Left ventricle myocardium superior (tissue), 1 donor: ENCODE measurements around the gene ATXN10. TPM values are rescaled to one million over a fixed set of nuclear protein-coding genes. Genes with fewer than 3 reads are reported as not detected.

ENCODE experiments used
- ATAC-seq: fragments of 200-7000 bp; cut with Tn5 transposase; one replicate; pipeline ENCODE4 v1.9.1; 2020; ENCODE audit warnings: mild to moderate bottlenecking, moderate library complexity
- DNase-seq: peaks from one replicate; pipeline ENCODE4 v3.0.0-alpha.2; 2020
- intact Hi-C: fragments of 100-400 bp; cut with micrococcal nuclease; formaldehyde crosslinking; loops from one replicate; pipeline ENCODE4 v1.11.0; 2022
- total RNA-seq: library from RNA; stranded (reverse); fragmentation: NEBNext Ultra II Directional; extraction: Animal tissue kit (Norgen Biotek cat#: 25700); gene quantifications from one replicate; pipeline ENCODE4 v1.2.1, GENCODE V29; 2021
- donor health status: DM: no; HTN: yes; CAD: no; lungs with severe emphysema.

Gene ATXN10
- total RNA-seq, 1 donor from 2014 or later, result 142 TPM

DNA sequence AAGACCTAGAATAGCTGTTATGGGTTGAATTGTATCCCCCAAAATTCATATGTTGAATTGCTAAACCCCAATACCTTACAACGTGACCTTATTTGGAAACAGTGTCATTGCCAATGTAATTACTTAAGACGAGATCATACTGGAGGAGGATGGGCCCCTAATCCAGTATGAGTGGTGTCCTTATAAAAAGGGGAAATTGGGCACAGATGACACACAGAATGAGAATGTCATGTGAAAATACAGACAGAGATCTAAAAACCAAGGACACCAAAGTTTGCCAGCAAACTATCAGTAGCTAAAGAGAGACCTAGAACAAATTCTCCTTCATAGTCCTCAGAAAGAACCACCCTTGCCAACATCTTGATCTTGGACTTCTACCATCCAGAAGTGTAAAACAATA is 127.7 kb downstream of the ATXN10 start:
- DNase-seq (no peak), ATAC-seq (no peak)
- intact Hi-C loops, result no loop called here

DNA sequence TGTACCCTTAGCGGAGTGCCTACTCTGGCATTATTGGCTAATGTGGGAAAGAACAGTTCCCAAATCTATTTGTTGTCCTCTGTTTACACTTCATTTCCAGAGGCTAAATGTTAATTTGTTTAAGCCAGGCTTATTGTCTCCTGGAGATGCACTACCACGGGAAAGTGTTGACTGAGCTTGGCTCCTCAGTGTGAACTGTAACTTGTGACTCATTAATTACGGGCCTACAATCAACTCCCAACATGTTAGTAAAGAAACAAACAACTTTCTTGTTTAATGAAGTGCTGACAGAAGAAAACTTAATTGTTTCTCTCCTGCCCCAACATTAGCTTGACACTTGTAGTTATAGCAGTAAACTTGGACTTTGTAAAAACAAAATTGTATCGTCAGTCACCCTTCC is 130.4 kb downstream of the ATXN10 start:
- intact Hi-C loops, result no loop called here
- DNase-seq, result no peak
- no peak for ATAC-seq

DNA sequence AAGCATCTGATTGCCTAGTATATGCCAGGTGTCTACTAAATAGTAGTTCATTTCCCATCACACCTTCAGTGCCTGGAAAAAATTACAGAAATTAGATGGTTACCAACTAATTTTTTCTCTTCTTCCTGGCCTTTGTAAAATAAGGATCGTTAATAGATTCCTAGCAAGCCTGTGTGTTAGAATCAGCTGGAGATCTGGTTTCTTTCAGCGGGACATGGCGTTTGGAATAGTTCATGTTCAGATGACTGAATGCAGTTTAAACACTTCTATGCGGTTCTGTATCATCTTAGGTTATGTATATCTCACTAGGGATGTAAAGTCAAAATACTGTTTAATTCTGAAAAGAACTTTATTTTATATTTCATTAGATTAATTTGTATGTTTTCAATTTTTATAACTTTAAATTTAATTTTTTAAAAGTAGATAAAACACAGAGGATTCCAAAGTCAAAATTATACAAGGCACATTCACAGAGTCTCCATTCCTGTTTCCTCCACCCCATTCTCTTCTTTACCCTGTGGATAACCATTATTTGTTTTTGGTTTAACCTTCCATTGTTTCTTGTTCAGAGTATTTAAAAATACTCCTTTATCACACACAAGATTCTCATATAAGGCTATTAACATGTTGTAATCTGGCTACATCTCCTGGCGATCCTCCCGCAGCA is 132.8 kb downstream of the ATXN10 start:
- ATAC-seq (no peak), DNase-seq (no peak)
- intact Hi-C loops, result no loop called here

DNA sequence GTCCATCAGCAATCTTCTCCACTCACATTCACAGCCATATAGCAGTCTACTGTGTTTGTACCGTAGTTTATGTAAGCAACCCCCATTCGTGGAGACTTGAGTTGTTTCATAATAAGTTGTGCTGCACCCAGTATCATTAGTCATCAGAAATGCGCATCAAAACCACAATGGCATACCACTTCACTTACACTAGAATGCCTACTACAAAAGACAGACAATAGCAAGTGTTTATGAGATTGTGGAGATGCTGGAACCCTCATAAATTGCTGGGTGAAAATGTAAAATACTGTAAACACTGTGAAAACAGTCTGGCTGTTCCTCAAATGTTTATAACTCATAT is 133.3 kb downstream of the ATXN10 start:
- ATAC-seq, result no peak
- DNase-seq, result no peak
- intact Hi-C loops, result no loop called here

DNA sequence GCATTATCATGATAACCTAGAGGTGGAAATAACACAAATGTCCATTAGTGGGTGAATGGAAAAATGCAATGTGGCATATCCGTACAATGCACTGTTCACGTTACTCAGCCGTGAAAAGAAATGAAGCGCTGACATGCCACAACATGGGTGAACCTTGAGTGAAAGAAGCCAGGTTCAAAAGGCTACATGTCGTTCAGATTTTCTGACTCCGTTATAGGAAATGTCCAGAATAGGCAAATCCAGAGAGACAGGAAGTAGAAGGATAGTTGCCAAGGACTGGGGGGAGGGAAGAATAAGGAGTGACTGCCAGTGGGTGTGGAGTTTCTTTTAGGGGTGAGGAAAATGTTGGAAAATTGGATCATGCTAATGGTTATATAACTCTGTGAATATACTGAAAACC is 133.8 kb downstream of the ATXN10 start:
- intact Hi-C loops, result no loop called here
- ATAC-seq, result peak; percentile 41
- no peak for DNase-seq

DNA sequence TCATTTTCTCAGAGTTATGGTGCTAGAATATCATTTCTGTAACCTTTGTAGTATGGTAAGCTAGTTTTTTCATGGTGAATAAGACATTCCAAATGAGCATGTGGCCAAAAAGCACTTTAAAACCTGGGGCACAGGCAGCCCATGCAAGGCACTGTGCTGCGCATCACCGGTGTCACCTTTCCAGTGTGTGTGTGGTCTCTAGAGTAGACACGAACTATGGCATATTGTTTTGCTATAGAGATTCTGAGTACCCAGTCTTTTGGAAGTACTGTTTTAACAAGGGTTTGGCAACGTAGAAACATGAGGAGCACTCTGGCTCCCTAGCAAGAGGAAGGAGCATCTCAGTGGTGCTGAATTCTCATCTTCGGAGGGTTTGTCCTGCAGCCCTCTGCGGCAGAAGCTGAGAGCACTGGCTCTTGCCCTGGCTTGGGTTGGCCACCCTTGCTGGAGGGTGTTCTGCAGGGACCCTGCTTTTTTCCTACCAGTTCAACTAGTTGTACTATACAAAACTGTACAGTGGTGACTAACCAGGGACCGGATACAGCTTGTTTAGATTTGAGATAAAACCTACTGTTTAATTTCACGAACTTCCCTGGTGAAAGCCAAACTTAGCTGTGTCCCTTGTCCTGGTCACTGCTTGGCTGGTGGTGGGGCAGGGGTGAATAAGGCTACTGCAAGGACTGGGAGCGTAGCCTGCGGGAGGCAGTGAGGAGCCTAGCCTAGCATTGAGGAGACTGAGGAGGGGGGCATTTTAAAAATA is 135.7 kb downstream of the ATXN10 start:
- DNase-seq, result no peak
- ATAC-seq, result no peak
- intact Hi-C loops, result no loop called here

DNA sequence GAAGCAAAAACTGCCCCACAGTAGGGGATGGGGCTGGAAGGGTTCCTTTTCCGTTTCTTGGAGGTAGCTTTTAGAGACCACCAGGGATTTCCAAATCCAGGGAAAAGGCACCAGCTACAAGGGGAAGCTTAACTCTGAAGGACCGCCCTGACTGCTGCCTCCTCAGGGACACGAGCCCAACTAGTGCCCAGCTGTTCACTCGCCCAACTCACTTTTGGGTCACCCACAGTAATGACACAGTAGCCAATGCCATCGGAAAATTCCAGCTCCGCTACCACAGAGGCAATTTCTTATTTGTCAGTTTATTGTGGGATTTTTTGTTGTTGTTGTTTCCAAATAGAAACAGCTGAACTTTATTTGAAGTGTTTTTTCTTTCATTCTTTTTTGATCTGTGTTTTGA is 141.3 kb downstream of the ATXN10 start:
- DNase-seq (no peak), ATAC-seq (no peak)
- intact Hi-C loops, result no loop called here

DNA sequence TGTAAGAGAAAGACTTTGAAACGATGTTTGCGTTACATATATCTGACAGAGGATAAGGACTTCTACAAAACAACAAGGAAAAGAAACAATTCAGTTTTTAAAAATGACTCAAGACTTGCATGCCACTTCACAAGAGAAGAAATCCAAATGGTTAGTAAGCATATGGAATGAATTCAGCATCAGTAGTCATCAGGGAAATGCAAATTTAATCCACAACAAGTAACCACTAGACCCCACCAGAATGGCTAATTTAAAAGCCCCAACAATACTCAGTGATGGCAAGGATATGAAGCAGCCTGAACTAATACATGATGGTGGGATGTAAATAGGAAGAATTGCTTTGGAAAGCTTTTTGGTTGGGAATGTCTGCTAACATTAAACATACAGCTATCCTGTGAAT is 142.6 kb downstream of the ATXN10 start:
- intact Hi-C loops, result no loop called here
- ATAC-seq (no peak), DNase-seq (no peak)

DNA sequence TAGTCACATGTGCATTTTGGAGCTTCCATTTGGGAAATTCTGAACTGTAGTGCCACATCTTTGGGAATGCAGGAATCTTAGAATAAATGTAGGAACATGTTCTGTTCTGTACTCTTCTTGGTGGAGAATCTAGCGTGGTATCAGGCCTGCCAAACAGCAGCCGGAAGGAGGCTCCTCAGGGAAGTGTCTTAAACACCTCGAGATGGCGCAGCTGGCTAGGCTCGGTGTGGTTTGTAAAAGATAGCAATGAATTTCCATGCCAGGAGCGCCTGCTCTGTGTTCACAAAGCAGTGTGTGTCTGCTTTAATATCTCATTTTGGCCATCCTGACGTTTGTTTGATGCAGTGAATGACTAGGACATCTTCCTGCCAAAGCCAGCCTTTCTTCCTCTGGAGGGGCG is 145.1 kb downstream of the ATXN10 start:
- DNase-seq (no peak), ATAC-seq (no peak)
- intact Hi-C loops, result no loop called here

DNA sequence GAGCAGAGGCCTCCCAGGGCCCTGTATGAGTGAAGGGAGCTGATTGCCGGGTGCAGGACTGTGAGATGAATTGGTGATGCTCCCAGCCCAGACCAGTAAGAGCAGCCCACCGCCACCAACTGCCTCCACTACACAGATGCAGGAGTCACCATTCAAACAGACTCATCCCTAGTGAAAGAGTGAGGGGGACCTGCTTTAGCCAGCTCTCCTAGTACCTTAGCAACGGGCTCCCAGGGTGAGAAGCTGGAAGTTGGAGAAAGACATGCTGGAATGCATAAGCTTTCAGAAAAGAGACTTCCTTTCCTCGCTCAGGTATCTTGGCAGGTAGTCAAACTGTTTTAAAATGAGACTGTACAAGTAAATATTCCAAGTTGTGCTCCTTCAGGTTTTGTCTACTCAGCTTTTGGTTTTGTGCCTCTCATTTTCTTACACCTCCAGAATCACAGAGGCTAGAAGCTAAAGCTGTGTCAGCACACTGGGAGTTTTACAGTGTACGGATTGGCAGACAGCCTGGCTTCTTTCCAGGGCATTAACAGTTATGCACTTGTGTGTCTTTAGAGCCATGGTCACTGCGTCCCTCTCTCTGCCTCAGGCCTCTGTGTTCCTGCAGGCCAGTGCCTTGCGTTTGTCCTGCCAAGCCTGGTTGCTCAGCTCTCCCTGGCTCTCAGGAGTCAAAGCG is 146.2 kb downstream of the ATXN10 start:
- ATAC-seq, result peak; percentile 98

DNA sequence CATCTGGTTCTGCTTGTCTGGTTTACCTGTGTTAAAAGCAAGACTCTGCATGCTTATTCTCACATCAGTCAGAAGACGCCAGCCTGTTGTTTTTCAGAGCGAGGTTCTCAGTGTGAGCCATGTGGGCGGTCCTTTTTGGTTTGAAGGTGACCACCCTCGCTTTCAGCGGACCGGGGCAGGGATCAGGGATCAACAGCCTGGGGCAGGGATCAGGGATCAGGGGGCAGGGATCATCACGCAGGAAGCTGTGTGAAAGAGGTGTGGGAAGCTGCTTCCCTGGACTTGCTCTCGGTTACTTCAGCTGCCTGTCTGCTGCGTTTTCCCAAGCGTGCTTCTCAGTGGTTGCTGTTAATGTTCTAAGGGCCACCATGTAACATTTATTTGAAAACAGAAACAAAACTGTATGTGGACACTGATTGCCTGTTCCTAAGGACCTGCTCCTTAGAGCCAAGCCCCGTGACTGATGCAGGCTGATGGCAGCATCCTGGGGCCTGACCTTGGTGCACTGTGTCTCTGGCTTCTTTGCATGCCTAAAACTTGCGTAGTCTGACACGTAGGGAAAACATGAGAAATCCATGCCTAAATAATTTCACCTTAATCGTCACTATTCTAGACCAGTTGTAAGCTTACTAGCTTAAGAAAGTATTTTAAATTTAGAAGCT is 146.9 kb downstream of the ATXN10 start:
- no peak for ATAC-seq
- intact Hi-C loops, result no loop called here
- DNase-seq, result no peak

More for the DNA sequence above, 146.2 kb downstream of the ATXN10 start:
- intact Hi-C loops, result no loop called here
- peak; percentile 62 for DNase-seq

DNA sequence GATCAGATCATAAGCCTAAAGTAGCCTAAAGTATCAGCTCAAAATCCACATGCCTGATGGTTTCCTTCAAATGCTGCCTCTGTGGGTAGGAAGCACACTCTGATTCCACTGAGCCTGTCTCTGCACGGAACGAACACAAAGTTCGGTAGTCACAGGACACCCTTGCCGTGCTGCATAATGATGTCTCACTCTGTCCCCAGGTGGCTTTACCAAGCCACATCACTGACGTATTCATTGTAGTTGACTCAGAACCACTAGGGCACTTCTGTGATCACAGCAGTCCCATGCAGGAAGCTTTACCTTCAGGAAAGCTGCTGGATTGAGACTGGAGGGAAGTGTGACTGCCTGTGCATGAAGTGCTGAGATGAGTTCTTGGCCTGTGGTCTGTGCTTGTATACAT is 147.7 kb downstream of the ATXN10 start:
- intact Hi-C loops, result no loop called here
- ATAC-seq, result no peak

DNA sequence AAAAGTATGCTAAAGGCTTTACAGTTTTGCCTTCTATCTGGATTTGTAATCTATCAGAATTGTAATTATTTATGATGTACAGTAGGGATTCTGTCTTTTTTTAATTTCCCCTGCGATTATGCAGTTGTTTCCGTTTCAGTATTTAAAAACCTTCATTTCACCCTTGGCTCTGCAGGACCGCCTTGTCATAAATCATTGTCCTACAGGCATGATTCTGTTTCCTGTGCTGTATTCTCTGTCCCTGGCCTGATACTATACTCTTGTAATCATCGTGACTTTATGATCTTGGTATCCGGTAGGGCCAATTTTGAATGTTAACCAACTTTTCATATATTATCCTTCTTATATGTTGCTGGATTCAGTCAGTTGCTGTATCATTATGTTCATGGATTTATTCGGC is 151.7 kb downstream of the ATXN10 start:
- ATAC-seq (no peak), DNase-seq (no peak)
- intact Hi-C loops, result no loop called here

More for the DNA sequence above, 147.7 kb downstream of the ATXN10 start:
- no peak for DNase-seq

DNA sequence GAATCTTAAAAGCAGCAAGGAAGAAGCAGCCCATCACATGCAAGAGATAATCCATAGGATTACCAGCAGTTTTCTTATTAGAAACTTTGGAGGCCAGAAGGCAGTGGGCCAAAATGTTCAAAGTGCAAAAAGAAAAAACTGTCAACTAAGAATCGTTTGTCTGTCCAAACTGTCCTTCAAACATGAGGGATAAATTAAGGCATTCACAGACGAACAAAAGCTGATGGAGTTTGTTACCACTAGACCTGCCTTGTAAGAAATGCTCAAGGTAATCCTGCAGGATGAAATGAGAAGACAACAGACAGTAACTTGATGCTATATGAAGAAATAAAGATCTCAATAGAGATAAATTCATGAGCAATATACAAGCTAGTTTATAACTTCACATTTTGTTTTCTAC is 154.9 kb downstream of the ATXN10 start:
- DNase-seq (no peak), ATAC-seq (no peak)
- intact Hi-C loops, result no loop called here

DNA sequence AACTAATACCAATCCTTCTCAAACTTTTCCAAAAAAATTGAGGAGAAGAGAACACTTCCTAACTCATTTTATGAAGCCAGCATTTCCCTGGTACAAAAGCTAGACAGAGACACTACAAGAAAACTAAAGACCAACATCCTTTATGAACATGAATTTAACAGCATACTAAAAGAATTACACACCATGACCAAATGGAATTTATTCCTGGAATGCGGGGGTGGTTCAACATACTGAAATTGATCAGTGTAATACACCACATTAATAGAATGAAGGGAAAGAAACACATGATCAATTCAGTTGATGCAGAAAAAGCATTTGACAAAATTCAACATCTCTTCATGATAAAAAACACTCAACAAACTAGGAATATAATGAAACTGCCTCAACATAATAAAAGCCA is 157.2 kb downstream of the ATXN10 start:
- intact Hi-C loops, result no loop called here
- DNase-seq (no peak), ATAC-seq (no peak)

DNA sequence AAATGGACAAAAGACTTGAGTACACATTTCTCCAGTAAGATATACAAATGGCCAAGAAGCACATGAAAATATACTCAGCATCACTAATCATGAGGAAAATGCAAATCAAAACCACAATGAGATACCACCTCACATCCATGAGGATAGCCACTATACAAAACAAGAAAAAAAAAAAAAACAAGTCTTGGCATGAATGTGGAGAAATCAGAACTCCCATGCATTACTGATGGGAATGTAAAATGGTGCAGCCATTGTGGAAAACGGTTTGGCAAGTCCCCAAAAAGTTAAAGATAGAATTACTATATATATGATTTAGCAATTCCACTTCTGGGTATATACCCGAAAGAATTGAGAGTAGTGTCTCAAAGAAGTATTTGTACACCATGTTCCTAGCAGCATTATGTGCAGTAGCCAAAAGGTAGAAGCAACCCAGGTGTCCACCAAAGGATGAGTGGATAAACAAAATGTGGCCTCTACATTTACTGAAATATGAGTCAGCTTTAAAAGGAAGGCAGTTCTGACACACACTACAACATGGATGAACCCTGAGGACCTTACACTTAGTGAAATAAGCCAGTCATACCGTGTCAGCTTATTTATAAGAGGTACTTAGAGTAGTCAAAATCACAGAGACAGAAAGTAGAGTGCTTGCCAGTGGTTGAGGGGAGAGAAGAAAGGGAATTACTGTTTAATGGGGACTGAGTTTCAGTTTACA is 159.1 kb downstream of the ATXN10 start:
- ATAC-seq (no peak), DNase-seq (no peak)
- intact Hi-C loops, result no loop called here

DNA sequence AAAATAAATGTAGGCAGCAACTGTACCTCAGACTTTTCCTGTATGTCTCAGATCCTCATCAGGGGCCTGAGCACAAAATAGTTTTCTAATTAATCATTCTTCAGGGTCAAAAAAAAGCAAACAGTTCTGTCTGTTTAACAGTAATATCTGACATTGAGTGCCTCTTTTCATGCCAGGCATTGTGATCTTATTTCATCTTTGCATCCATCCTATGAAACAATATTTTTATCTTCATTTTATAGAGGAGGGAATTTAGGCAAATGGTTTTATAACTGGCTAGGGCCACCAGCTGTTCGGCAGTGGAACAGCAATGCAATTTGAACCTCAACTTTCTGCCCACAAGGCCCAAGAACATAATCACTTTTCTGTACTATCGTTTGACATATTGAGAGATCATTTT is 159.8 kb downstream of the ATXN10 start:
- DNase-seq, result no peak
- ATAC-seq, result no peak
- intact Hi-C loops, result no loop called here

DNA sequence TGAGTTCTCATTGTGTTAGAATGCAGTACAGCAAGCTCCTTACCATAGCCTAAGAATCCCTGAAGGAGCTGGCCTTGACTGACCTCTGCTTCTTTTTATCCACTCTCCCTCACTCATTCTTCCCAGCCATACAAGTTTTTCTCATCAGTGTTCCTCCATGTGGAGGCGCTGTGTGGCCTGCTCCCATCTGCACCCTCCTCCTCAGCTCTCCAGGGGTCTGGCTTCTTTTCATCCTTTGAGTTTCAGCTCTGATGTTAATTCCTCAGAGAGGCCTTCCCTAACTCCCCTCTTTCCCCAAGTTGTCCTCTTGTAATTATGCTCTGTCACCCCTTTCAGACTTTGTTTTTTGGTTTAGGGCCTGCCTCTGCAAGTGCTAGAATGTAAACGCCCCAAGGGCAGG is 160.5 kb downstream of the ATXN10 start:
- intact Hi-C loops, result no loop called here
- no peak for ATAC-seq
- no peak for DNase-seq

DNA sequence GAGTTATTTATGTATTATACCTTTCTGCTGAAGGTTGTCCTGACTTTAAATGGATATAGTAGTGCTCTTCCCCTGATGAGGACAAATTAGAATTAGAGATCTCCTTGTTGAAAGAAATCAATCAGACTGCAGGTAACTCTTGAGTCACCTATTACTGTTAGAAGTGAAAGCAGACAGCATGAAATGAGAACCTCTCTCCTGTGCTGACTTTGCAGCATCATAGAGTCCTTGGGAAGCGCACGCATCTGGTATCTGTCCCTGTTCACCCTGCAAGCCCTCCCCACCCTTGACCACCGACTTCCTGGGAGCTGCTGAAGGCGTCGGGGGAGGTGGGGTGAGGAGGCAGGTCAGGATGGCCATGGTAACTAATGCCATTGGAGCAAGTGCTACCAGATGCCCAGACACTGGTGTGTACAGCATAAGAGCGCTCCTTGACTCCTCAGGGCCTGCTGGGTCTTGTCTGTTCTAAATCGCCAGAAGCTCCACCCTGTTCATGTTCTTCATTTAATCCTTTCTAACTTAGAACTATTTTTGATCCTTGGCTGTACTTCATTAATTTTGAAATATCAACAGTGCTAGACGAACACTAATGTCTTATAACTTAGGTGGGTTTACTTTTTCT is 161.4 kb downstream of the ATXN10 start:
- ATAC-seq (no peak), DNase-seq (no peak)
- intact Hi-C loops, result no loop called here
